GM12891 (cell line): ENCODE results near the gene ARHGAP15.

Experiments used
- DNase-seq: peaks from one replicate; pipeline ENCODE4 v3.0.0; 2011; ENCODE audit warnings: low spot score; ENCODE audit not compliant: insufficient read length
- FAIRE-seq: peaks from 2 replicates; lab custom pipeline; 2011; peaks lifted over from hg19 to GRCh38; lab: Jason Lieb, UNC
- PAX5 ChIP-seq: IDR thresholded peaks from 2 replicates; pipeline ENCODE4 v1.6.1; 2011; ENCODE audit warnings: low read length, moderate library complexity, mild to moderate bottlenecking; ENCODE audit not compliant: insufficient read depth, severe bottlenecking
- POLR2A ChIP-seq: IDR thresholded peaks from 2 replicates; pipeline ENCODE4 v1.6.1; 2011; ENCODE audit warnings: low read depth, low read length, control low read depth
- POLR2AphosphoS5 ChIP-seq: IDR thresholded peaks from 2 replicates; pipeline ENCODE4 v1.6.1; 2011; ENCODE audit warnings: low read depth, low read length, control low read depth
- POU2F2 ChIP-seq: IDR thresholded peaks from 2 replicates; pipeline ENCODE4 v1.6.1; 2011; ENCODE audit warnings: low read depth, mild to moderate bottlenecking, control low read depth, low read length, moderate library complexity
- SPI1 ChIP-seq: IDR thresholded peaks from 2 replicates; pipeline ENCODE4 v1.6.1; 2011; ENCODE audit warnings: low read depth, low read length, control low read depth
- TAF1 ChIP-seq: IDR thresholded peaks from 2 replicates; pipeline ENCODE4 v1.6.1; 2011; ENCODE audit warnings: low read depth, low read length, control low read depth

ARHGAP15 gene

GRCh38 chr2:143771939-143772338, 642.7 kb downstream of the ARHGAP15 start:
- TF ChIP-seq POLR2A (no peak), POLR2AphosphoS5 (no peak), PAX5 (no peak), SPI1 (no peak)
- no peak for FAIRE-seq
- no peak for DNase-seq

GRCh38 chr2:143776526-143777297, 647.5 kb downstream of the ARHGAP15 start:
- no peak for TF ChIP-seq POLR2A
- TF ChIP-seq SPI1, result no peak
- no peak for TF ChIP-seq PAX5
- no peak for TF ChIP-seq POLR2AphosphoS5
- TF ChIP-seq POU2F2, result no peak
- no peak for TF ChIP-seq TAF1
- no peak for DNase-seq
- FAIRE-seq, result no peak

- TF ChIP-seq POLR2A, result no peak
- no peak for TF ChIP-seq SPI1
- TF ChIP-seq PAX5, result no peak
- TF ChIP-seq POLR2AphosphoS5, result no peak
- no peak for TF ChIP-seq POU2F2
- no peak for TF ChIP-seq TAF1
- FAIRE-seq (no peak), DNase-seq (no peak)
These were observed 649.8 kb downstream of the ARHGAP15 start for GRCh38 chr2:143779021-143779420.

GRCh38 chr2:143786026-143786765, 657.0 kb downstream of the ARHGAP15 start:
- TF ChIP-seq POU2F2 (no peak), POLR2AphosphoS5 (no peak), TAF1 (no peak), PAX5 (no peak), SPI1 (no peak), POLR2A (no peak)
- DNase-seq, result no peak
- FAIRE-seq, result no peak

- DNase-seq (no peak), FAIRE-seq (no peak)
- TF ChIP-seq POU2F2 (no peak), PAX5 (no peak)
These were observed 658.5 kb downstream of the ARHGAP15 start for GRCh38 chr2:143787674-143788073.

GRCh38 chr2:143792602-143793001, 663.4 kb downstream of the ARHGAP15 start:
- FAIRE-seq (no peak), DNase-seq (no peak)

GRCh38 chr2:143793381-143793780, 664.2 kb downstream of the ARHGAP15 start:
- TF ChIP-seq POLR2A (no peak), TAF1 (no peak), PAX5 (no peak), POLR2AphosphoS5 (no peak), POU2F2 (no peak), SPI1 (no peak)
- FAIRE-seq (no peak), DNase-seq (no peak)

More at GRCh38 chr2:143792602-143793001, 663.4 kb downstream of the ARHGAP15 start:
- TF ChIP-seq SPI1 (no peak), POU2F2 (no peak), TAF1 (no peak), POLR2A (no peak), PAX5 (no peak), POLR2AphosphoS5 (no peak)

- no peak for TF ChIP-seq TAF1
- no peak for DNase-seq
- no peak for FAIRE-seq
These were observed 666.8 kb downstream of the ARHGAP15 start for GRCh38 chr2:143796051-143796450.

- TF ChIP-seq SPI1 (no peak), PAX5 (no peak), TAF1 (no peak), POLR2AphosphoS5 (no peak), POLR2A (no peak), POU2F2 (no peak)
- FAIRE-seq (no peak), DNase-seq (no peak)
These were observed 672.3 kb downstream of the ARHGAP15 start for GRCh38 chr2:143801561-143801960.
